Hepatocyte (in vitro differentiated cells): Measurements from ENCODE around the gene STAT1. TPM values are rescaled to one million over a fixed set of nuclear protein-coding genes. Genes with fewer than 3 reads are reported as not detected.

Experiments used
- DNase-seq: peaks from one replicate; pipeline ENCODE4 v3.0.0-alpha.2; 2016; ENCODE audit warnings: low spot score
- H2AFZ ChIP-seq: fragments of 200-600 bp; sonication (generic); 2 replicates; pipeline ENCODE4 v1.6.0; 2016; ENCODE audit warnings: antibody characterized with exemption, mild to moderate bottlenecking
- H3K27ac ChIP-seq: fragments of 200-600 bp; sonication (generic); 2 replicates; pipeline ENCODE4 v1.5.1; 2016; ENCODE audit warnings: mild to moderate bottlenecking
- H3K27me3 ChIP-seq: fragments of 200-600 bp; sonication (generic); 2 replicates; pipeline ENCODE4 v1.6.1; 2016
- H3K36me3 ChIP-seq: fragments of 200-600 bp; sonication (generic); replicated peaks from 2 replicates; pipeline ENCODE4 v1.5.1; 2016; ENCODE audit warnings: low read depth; ENCODE audit not compliant: insufficient read depth
- H3K4me1 ChIP-seq: fragments of 200-600 bp; sonication (generic); 2 replicates; pipeline ENCODE4 v1.5.1; 2016; ENCODE audit warnings: mild to moderate bottlenecking, moderate library complexity; ENCODE audit not compliant: insufficient read depth
- H3K4me2 ChIP-seq: fragments of 200-600 bp; sonication (generic); 2 replicates; pipeline ENCODE4 v1.6.0; 2016
- H3K4me3 ChIP-seq: fragments of 200-600 bp; sonication (generic); 2 replicates; pipeline ENCODE4 v1.5.1; 2016; ENCODE audit warnings: mild to moderate bottlenecking
- H3K79me2 ChIP-seq: fragments of 200-600 bp; sonication (generic); 2 replicates; pipeline ENCODE4 v1.6.0; 2017; ENCODE audit warnings: mild to moderate bottlenecking
- H3K9me2 ChIP-seq: fragments of 200-600 bp; sonication (generic); replicated peaks from 2 replicates; pipeline ENCODE4 v1.6.0; 2017; ENCODE audit warnings: mild to moderate bottlenecking; ENCODE audit not compliant: insufficient read depth
- H3K9me3 ChIP-seq: fragments of 200-600 bp; sonication (generic); 2 replicates; pipeline ENCODE4 v1.5.1; 2016; ENCODE audit warnings: low read depth, mild to moderate bottlenecking
- H4K20me1 ChIP-seq: fragments of 200-600 bp; sonication (generic); 2 replicates; pipeline ENCODE4 v1.6.0; 2016; ENCODE audit warnings: mild to moderate bottlenecking; ENCODE audit not compliant: insufficient read depth, poor library complexity, severe bottlenecking
- EZH2 ChIP-seq: fragments of 200-600 bp; sonication (generic); IDR thresholded peaks from 2 replicates; pipeline ENCODE4 v1.6.1; 2016; ENCODE audit warnings: antibody characterized with exemption, mild to moderate bottlenecking, borderline replicate concordance
- EZH2phosphoT487 ChIP-seq: fragments of 200-600 bp; sonication (generic); IDR thresholded peaks from one replicate; pipeline ENCODE4 v1.6.1; 2018; ENCODE audit warnings: antibody characterized with exemption, mild to moderate bottlenecking, low read depth, moderate library complexity; ENCODE audit not compliant: unreplicated experiment, severe bottlenecking
- WGBS: methylation state at CpG from one replicate; pipeline ENCODE4 v1.1.6; 2016; ENCODE audit warnings: low lambda C conversion rate; ENCODE audit errors: missing lambda C conversion rate; 5-methylcytosine and 5-hydroxymethylcytosine counted together
- polyA plus RNA-seq: library from polyadenylated mRNA; unstranded; fragments of >200 nt; fragmentation: Nextera tagmentation; extraction: Ambion mirVana; gene quantifications from 2 replicates; pipeline ENCODE4 v1.2.1, GENCODE V29; 2016
- total RNA-seq: library from RNA; depleted of rRNA; stranded (reverse); fragments of >200 nt; gene quantifications from 2 replicates; pipeline ENCODE4 v1.2.3, GENCODE V29; 2014
- TF ChIP-seq, protein P1 (sequence below): fragments of 200-600 bp; sonication (generic); IDR thresholded peaks from 2 replicates; pipeline ENCODE4 v1.5.1; 2016; ENCODE audit warnings: antibody characterized with exemption, mild to moderate bottlenecking; ENCODE audit not compliant: poor library complexity

The STAT1 gene
- total and polyA plus RNA-seq, 2 experiments from 2014 or later = 53.3 to 124 TPM

DNA sequence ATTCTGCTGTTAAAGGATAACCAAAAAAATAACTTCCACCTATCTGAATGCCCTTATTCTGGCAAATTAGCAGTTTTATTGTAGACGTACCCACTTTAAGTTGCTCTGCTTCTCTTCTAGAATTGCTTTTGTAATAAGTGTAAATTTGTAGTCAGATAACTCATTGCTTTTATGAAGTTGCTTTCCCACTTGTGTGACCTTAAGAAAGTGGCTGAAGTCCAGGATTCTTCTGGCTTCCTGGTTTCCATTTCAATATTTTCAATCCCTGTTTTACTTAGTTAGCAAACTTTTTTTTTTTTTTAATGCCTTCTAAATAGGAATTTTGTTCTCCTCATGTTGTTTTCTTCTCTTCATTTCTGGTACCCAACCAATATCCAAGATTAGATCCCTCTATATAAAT, 73.5 kb downstream of the STAT1 start:
- Histone ChIP-seq H3K79me2 (no peaks in the 10 kb centered on the region), H3K9me3 (no peaks in the 10 kb centered on the region), H3K4me1 (no peaks in the 10 kb centered on the region), H3K36me3 (no peaks in the 10 kb centered on the region), H3K27me3 (no peaks in the 10 kb centered on the region), H2AFZ (no peak overlapping the region), H4K20me1 (no peaks in the 10 kb centered on the region), H3K9me2 (no peaks in the 10 kb centered on the region), H3K4me3 (no peak overlapping the region), H3K27ac (no peak overlapping the region), H3K4me2 (no peak overlapping the region)
- no peak for DNase-seq
- WGBS = 83% methylated on average over 1 of the region's 1 CpG
- no peak for TF ChIP-seq EZH2phosphoT487
- TF ChIP-seq, protein P1, sequence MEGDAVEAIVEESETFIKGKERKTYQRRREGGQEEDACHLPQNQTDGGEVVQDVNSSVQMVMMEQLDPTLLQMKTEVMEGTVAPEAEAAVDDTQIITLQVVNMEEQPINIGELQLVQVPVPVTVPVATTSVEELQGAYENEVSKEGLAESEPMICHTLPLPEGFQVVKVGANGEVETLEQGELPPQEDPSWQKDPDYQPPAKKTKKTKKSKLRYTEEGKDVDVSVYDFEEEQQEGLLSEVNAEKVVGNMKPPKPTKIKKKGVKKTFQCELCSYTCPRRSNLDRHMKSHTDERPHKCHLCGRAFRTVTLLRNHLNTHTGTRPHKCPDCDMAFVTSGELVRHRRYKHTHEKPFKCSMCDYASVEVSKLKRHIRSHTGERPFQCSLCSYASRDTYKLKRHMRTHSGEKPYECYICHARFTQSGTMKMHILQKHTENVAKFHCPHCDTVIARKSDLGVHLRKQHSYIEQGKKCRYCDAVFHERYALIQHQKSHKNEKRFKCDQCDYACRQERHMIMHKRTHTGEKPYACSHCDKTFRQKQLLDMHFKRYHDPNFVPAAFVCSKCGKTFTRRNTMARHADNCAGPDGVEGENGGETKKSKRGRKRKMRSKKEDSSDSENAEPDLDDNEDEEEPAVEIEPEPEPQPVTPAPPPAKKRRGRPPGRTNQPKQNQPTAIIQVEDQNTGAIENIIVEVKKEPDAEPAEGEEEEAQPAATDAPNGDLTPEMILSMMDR = no peak

DNA sequence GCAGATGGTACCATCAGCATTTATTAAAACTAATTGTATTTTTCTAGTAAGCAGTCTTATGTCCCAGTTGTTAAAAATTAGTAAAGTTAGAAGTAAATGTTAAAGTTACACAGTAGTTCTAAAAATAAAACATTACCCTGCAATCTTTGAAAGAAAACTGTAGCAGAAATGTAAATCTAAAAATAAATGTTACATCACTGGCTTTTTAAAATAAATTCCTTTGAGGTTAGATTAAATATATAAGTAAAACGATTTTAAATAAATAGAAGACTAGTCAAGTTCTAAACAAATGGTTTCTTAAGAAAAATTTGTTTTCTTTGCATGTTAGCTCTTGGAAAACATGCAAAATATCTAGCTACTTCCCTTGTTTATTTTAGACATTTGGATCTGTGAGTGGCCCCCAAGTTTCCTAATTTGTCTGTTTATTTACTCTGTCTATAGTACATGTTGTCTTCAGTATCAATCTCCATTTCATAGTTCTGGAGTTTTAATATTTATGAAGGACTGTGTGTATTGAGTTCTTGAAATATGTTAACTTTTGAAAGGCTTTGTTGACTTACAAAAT, 75.1 kb downstream of the STAT1 start:
- peak overlapping the region; percentile 8 for H3K4me2 ChIP-seq
- H3K27ac ChIP-seq = no peak overlapping the region
- 42% methylated on average over 1 of the region's 1 CpG for WGBS

DNA sequence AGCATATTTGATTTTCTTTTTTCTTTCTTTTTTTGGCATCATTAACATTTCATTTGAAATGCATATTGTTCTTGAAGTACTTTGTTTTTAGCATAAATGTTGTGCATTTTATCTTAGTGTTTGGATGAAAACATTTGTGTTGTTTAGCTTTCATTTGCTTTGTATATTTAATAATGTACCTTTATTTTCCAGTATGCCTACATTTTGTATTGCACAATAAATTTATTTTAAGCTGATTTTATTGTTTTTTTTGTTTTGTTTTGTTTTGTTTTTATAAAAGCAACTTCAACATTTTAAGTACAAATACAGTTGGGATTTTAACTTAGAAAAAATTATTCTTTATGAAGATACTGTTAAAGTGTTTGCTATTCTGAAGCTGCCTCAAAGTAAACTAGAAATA, 78.9 kb downstream of the STAT1 start:
- H3K27ac ChIP-seq = no peak overlapping the region
- no peaks in the 10 kb centered on the region for H3K4me1 ChIP-seq
- H3K36me3 ChIP-seq = no peaks in the 10 kb centered on the region
- TF ChIP-seq EZH2phosphoT487 = no peak
- TF ChIP-seq, protein P1 = no peak
- no peak for TF ChIP-seq EZH2
- H3K79me2 ChIP-seq = no peaks in the 10 kb centered on the region
- no peak overlapping the region for H3K4me3 ChIP-seq
- H3K9me2 ChIP-seq = no peaks in the 10 kb centered on the region
- H2AFZ ChIP-seq = no peak overlapping the region
- DNase-seq = no peak
- no peaks in the 10 kb centered on the region for H4K20me1 ChIP-seq
- no peak overlapping the region for H3K4me2 ChIP-seq
- no peaks in the 10 kb centered on the region for H3K27me3 ChIP-seq
- H3K9me3 ChIP-seq = no peaks in the 10 kb centered on the region

More for the DNA sequence above, 75.1 kb downstream of the STAT1 start:
- Histone ChIP-seq H3K9me2 (no peaks in the 10 kb centered on the region), H4K20me1 (no peaks in the 10 kb centered on the region), H3K79me2 (no peaks in the 10 kb centered on the region), H3K4me1 (no peaks in the 10 kb centered on the region), H3K27me3 (no peaks in the 10 kb centered on the region), H2AFZ (no peak overlapping the region), H3K9me3 (no peaks in the 10 kb centered on the region), H3K36me3 (no peaks in the 10 kb centered on the region), H3K4me3 (no peak overlapping the region)
- no peak for DNase-seq
- no peak for TF ChIP-seq EZH2
- TF ChIP-seq, protein P1 = no peak
- no peak for TF ChIP-seq EZH2phosphoT487

DNA sequence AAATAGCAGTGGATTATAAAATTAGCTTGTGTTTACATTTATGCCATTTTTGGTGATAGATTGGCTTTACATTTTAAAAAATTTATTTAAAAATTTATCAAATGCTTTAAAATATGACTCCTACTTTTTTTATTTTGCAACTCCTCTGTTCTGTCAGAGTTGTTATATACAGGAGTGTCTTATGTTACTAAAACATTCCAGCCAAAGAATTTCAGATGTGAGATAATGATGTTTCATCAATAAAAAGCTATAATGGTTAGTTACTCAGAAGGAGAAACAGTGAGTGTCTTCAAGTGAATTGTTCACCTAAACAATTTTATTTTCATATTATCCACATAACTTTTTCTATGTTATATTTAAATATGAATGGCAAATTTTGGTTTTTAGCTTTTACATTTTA, 80.6 kb downstream of the STAT1 start:
- Histone ChIP-seq H2AFZ (no peak overlapping the region), H3K9me3 (no peaks in the 10 kb centered on the region), H3K27me3 (no peaks in the 10 kb centered on the region), H3K36me3 (no peaks in the 10 kb centered on the region), H3K4me1 (no peaks in the 10 kb centered on the region), H3K27ac (no peak overlapping the region), H3K79me2 (no peaks in the 10 kb centered on the region), H3K4me3 (no peak overlapping the region), H4K20me1 (no peaks in the 10 kb centered on the region), H3K4me2 (no peak overlapping the region), H3K9me2 (no peaks in the 10 kb centered on the region)
- TF ChIP-seq EZH2 (no peak), EZH2phosphoT487 (no peak)
- TF ChIP-seq, protein P1 = no peak
- no peak for DNase-seq
